Upper lobe of left lung (tissue), 4 donors: ENCODE data around the gene ZNF764.

Source experiments
- EP300 ChIP-seq, 4 donors: sonication (generic); formaldehyde crosslinking; IDR thresholded peaks; one replicate each; pipeline ENCODE4 v1.5.1; 2017; ENCODE audit warnings: antibody characterized with exemption in 4 of 4, control low read depth in 2 of 4
- POLR2A ChIP-seq, 4 donors: fragments of 450-650 bp; IDR thresholded peaks; one replicate each; pipeline ENCODE4 v1.5.1; 2016 to 2017; ENCODE audit warnings: antibody characterized with exemption in 4 of 4, mild to moderate bottlenecking in 2 of 4
- POLR2AphosphoS5 ChIP-seq, 2 donors: sonication (generic); formaldehyde crosslinking; IDR thresholded peaks; one replicate each; pipeline ENCODE4 v1.5.1; 2017; ENCODE audit warnings: antibody characterized with exemption in 2 of 2
- TF ChIP-seq, protein P1 (sequence below), 6 experiments: fragments of 450-650 bp in 4 of 6; fragments of 200-600 bp in 2 of 6; sonication (generic) in 2 of 6; IDR thresholded peaks; one replicate each; pipeline ENCODE4 v1.5.1; 2016 to 2019; ENCODE audit warnings: antibody characterized with exemption in 6 of 6

DNA sequence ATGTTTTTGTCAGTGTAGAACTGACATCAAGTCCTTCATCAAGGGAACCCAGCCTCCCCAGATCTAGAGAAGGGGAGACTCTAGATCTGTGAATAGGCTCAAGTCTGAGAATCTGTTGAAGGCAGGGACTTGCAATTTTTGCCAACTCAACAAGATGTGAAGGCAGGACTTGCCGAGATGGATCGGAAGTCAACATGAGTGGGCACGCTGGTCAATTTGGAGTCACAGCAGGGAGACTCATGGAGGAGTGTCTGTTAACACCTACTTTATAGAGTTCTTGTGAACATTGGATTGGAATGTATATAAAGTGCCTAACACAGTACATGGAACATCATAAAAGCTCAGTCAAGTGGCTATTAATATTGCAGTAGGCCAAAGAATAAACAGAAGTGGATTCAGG is 42.0 kb upstream of the ZNF764 start:
- TF ChIP-seq, protein P1, sequence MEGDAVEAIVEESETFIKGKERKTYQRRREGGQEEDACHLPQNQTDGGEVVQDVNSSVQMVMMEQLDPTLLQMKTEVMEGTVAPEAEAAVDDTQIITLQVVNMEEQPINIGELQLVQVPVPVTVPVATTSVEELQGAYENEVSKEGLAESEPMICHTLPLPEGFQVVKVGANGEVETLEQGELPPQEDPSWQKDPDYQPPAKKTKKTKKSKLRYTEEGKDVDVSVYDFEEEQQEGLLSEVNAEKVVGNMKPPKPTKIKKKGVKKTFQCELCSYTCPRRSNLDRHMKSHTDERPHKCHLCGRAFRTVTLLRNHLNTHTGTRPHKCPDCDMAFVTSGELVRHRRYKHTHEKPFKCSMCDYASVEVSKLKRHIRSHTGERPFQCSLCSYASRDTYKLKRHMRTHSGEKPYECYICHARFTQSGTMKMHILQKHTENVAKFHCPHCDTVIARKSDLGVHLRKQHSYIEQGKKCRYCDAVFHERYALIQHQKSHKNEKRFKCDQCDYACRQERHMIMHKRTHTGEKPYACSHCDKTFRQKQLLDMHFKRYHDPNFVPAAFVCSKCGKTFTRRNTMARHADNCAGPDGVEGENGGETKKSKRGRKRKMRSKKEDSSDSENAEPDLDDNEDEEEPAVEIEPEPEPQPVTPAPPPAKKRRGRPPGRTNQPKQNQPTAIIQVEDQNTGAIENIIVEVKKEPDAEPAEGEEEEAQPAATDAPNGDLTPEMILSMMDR (IDR thresholded peaks at IDR 0.05) = no peak
- TF ChIP-seq POLR2A (IDR thresholded peaks at IDR 0.05) (no peak), POLR2AphosphoS5 (IDR thresholded peaks at IDR 0.05) (no peak), EP300 (IDR thresholded peaks at IDR 0.05) (no peak)
